HG02610 (cell line): ENCODE measurements around the gene RABGGTA.

ENCODE experiments used
- ATAC-seq: cut with Tn5 transposase; IDR thresholded peaks from one replicate; pipeline ENCODE4 v1.9.1; 2021; ENCODE audit warnings: mild to moderate bottlenecking, moderate library complexity; ENCODE audit not compliant: unreplicated experiment

Gene RABGGTA

DNA sequence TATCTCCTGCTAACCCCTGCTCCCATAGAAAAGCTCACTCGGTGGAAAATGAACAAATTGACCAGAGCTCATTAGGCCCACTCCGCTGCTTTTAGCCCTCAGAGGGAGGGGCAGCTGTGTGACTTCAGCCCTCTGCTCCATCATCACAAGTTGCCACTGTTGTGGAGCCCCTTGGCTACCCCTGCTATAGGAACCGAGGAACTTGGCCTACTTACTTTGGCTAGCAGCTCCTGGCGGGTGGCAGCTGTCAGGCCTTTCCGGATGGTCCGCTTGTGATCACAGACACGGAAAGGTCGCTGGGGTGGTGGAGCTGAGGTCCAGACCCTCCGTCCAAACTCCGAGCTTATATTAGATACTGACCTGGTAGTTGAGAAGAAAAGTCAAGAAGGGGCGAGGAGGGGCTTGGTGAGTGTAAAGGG, 35.8 kb upstream of the RABGGTA start:
- no peak for ATAC-seq

DNA sequence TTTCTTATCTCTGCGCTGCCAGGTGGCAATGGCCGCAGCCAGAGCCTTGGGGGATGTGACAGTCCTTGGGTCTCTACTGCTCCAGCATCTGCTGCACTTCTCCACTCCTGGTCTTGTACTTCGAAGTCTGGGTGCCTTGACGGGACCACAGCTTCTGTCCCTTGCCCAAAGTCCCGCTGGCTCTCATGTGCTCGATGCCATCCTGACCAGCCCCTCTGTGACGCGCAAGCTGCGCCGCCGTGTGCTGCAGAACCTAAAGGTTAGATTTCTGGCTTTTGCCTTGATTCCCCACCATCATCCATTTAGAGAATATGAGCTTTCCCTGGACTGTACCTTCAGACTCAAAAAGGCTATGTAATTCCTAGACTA, 32.6 kb upstream of the RABGGTA start:
- no peak for ATAC-seq

DNA sequence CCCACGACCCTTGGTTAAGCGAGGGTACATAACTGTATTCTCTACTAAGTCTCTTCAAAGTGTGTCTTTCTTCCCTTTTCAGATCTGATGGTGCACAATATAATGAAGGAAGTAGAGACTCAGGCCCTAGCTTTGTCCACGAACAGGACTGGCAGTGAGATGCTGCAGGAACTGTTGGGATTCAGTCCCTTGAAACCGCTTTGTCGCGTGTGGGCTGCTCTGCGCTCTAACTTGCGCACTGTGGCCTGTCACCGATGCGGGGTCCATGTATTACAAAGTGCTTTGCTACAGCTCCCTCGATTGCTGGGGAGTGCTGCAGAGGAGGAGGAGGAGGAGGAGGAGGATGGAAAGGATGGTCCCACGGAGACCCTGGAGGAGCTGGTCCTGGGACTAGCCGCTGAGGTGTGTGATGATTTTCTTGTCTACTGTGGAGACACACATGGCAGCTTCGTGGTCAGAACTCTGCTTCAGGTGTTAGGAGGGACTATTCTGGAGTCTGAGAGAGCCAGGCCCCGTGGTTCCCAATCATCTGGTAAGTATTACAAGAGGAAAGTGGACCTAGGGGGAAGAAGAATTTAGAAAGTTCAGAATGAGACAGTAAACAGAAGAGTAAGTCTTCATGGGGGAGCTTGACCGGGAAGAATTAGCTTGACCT, 29.1 kb upstream of the RABGGTA start:
- no peak for ATAC-seq

DNA sequence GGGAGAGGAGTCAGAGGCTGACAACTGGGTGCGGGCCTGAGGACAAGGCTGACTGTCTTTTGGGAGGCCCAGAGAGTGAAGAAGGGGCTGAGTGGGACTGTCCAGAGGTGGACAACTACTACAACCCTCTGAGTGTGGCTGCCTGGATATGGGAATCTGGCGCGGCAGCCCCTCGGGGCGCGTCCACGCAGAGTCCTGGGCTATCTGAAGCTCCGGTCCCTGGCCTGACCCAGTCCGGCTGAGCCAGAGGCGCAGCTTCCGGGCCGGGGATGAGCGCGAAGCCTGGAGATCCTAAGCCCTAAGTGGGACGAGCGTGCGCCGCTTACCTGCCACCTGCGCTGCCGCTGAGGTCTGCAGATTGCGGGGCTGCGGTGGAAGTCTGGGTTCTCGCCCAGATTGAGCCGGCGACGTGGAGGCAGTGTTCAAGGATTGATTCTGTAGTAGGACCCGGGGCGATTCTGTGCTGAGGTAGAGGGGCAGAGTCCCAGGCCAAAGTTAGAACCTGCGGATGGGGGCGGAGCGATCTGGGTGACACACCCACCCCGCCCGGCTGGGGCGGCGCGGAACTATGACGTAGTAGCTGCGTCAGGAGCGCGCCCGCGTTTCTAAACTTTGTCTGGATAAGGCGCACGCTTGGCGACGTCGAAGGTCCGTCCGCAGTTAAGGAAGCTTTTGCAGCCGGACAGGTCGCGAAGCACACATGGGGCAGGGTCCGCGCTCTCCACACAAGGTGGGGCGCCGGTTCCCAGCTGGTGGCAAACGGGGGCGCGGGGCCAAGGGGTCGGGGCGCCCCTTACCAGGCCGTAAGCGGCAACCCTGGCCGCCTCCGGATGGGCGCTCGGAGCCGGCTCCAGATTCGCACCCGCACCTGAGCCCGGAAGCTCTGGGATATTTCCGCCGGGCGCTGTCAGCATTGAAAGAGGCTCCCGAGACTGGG, 28.1 kb upstream of the RABGGTA start, which contains the start of the genes DHRS1 and NOP9:
DHRS1 (minus strand) TSS at position 526 of the 937 bp plus-strand sequence. CDS start 674 bp downstream, outside the sequence.
NOP9 (plus strand) TSS at position 596 of the 937 bp plus-strand sequence; CDS start at position 701, 105 bp downstream.
- ATAC-seq: peak; percentile 52

DNA sequence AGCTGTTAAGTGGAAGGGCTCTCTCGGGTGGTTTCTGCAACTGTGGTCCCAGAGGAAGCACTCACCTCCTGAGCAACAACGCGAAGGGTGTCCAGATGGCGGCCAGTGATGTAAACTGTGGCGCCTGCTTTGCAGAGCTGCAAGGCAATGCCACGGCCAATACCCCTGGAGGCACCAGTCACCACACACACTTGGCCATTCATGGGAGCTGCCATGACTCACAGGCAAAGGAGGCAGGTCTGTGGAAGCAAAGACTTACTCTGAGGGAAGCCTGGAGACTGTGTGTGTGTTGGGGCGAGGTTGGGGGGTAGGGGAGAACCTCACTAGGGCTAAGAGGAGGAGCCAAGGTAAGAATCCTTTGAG, 27.5 kb upstream of the RABGGTA start:
- ATAC-seq: no peak

- peak; percentile 48 for ATAC-seq
These were observed 26.0 kb upstream of the RABGGTA start for GRCh38 chr14:24297190-24297964.

- ATAC-seq: peak; percentile 72
These were observed 25.2 kb upstream of the RABGGTA start for GRCh38 chr14:24296341-24297157.

DNA sequence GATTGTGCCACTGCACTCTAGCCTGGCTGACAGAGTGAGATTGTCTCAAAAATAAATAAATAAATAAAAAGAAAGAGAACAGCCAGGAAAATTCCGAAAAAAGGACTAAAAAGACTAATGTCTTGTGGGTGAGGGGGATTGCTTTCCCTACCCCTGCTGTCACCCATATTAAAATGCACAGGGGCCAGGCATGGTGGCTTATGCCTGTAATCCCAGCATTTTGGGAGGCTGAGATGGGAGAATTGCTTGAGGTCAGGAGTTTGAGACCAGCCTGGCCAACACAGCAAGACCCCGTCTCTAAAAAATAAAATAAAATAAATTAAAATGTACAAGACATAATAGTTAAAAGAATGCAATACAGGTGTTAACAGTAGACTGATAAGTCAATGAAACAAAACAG, 22.1 kb upstream of the RABGGTA start:
- ATAC-seq: no peak

DNA sequence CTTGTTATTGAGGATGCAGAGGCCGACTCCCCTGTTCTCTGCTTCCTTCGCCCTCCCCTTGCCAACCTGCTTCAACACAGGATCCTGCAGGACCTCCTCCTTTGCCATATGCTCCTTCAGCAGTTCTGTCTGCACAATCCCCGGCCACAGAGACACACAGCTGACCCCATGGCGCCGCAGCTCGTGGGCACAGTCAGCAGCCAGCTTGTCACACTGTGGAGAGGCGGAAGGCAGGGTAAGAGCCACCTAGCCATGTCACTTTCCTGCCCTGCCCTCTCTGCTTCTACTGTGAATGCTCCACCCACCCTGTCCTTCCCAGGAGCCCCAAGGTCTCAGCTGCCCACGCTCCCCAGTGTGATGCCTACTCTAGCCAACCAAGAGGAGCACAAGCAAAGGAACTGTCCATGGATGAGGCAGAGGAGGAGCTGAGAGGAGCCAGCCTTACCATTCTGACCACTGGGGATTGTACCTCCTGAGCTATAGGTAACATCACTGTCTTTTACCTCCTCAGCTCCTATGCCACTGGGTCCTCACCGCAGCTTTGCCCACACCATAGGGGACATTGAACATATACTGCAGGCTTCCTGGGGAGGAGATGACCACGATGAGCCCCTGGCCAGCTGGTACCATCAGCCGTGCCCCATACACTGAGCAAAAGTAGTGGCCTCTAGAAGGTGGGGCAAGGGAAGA, 20.9 kb upstream of the RABGGTA start:
- ATAC-seq: no peak

DNA sequence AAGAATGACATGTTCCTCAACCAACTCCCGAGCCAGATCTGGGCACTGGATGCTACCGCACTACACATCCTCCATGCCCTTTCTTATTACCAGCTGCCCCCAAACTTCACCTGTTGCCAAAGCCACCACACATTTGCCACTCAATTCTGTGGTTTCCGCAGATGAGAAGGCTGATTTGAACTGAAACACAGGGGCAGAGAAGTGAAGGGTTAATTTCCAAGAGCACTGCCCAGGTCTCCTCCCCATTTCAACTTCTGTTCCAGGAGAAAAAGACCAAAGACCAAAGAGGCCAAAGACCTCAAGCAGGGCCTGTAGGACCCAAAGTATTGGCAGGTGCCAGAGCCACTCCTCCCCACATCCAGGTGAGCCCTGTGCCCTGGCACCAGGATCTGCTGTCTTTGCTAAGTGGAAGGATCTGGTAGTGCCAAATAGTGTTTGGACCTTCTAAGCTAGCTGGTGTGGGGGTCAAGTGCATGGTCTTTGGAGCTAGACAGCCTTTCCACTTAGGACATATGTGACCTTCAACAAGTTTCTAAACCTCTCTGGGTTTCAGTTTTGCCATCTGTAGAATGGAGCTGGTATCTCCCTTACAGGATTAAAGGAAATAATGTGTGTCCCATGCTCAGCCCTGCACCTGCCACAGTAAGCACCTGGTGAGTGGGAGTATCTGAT, 20.2 kb upstream of the RABGGTA start:
- ATAC-seq: no peak

DNA sequence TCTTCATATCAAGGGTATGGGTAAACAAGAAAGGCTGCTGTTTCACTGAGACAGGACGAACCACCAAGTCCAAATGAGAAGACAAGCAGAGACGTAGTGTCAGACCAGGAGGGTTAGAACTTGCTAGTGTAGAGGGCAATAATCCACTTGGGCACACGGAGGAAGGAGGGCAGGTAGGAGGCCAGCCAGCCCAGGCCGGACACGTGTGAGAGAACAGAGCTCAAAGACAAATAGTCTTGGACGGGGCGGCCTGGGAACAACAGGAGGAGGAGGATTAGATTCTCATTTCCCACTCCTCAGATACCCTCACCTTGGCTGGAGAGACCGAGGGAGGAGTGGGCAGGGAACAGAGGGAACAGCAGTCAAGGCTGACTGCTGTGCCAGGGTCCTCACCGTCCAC, 19.3 kb upstream of the RABGGTA start:
- no peak for ATAC-seq

DNA sequence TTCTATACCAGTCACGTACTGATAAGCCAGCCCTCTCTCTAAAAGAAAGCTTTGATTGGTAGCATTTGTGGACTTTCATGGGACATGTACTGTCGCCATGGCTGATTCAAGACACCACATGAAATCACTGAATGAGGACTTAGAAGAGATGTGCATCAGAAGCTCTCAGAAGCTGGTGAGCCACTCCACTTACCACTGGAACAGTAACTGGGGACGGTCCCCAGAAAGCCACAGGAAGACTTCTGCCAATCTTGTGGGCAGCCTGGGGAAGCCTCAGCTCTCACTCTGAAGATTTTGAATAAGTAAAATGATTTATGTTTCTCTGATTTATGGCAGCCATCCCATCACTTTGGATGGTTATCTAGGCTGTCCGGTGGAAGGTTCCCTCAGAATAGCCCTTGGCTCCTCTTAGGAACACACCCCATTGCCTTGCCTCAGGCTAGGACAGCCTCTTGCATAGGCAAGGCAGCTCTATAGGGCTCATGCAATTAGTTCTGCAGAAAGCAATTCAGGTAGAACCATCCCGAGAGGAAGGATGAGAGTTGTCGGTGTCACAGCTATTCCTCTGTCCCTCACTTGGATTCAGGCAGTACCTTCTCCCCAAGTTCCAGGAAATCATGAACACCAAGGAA, 18.4 kb upstream of the RABGGTA start:
- ATAC-seq: peak; percentile 73

DNA sequence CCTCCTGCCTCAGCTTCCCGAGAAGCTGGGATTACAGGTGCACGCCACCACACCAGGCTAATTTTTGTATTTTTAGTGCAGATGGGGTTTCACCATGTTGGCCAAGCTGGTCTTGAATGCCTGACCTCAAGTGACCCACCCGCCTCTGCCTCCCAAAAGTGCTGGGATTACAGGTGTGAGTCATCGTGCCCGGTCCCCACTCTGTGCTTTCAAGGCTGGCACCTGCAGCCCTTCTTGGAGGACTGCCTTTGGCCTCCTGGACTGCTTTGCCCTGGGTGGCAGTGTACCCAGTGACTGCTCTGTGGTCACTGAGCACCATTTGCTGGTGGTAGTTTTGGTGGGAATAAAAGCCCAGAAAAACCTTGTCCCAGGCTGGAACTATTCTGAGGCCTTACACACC, 15.6 kb upstream of the RABGGTA start:
- ATAC-seq: no peak

DNA sequence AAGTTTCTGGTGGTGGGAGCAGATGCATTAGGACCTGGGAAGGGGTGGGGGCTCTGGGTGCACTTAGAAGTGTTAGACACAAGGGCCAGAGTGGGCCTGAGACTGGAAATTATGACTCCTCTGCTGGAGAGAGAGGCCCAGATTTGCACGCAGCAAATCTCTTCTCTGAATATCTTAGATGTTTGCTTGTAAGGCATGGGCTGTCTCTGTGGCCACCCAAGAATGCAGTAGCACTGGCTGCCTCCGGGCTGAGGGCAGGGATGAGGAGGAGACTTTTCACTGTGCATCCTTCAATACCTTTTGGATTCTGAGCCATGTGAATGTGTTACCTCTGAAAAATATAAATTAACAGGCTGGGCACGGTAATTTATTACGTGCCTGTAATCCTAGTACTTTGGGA, 14.0 kb upstream of the RABGGTA start:
- ATAC-seq: no peak

GRCh38 chr14:24284501-24285035, 13.2 kb upstream of the RABGGTA start:
- no peak for ATAC-seq

DNA sequence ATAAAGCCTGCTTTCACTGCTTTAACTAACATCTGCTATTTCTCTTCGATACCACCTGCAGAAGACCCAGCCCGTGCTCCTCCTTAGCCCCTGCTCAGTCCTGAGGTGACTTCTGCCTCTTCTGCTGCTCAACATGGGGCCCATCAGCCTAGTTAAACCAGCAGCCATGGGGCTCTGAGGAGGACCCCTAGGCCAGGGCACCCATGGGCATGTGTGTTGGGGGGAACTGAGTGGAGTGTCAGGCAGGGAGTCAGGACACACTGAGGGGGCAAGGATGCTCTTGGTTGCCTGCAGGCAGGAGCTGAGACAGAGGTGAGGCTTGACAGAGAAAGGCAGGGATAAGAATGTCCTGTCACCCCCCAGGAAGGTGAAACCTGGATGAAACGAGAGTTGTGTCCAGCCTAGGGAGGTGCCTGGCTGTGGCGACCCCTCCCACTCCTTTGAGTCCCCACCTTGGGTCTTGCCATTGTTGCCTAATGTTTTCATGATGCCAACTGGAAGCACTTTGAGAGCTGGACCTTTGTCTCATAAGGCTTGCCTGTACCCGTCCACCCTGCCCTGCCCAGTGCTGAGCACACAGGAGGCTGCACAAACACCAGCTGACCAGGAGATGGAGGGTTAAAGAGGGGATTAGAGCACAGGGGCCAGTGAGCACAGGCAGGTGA, 12.5 kb upstream of the RABGGTA start:
- no peak for ATAC-seq

GRCh38 chr14:24282736-24283135, 11.3 kb upstream of the RABGGTA start:
- ATAC-seq: no peak

DNA sequence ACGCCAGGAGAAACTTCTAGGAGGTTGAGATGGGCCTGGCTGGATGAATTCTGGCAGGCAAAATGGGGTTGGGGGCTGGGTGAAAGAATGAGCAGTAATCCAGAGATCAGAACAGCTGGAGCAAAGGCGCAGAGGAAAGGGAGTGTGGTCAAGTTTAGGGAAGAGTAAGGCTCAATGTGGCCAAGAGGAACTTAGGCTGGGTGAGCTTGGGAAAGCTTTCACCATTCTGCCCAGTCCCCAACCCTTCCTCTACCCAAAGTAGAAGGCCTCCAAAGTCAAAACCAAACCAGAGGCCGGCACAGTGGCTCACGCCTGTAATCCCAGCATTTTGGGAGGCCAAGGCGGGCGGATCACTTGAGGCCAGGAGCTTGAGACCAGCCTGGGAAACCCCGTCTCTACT, 10.2 kb upstream of the RABGGTA start:
- no peak for ATAC-seq
